C4-2B (cell line): ENCODE results near the gene CLNK.

Source experiments
- ZFX ChIP-seq: fragments of 450-650 bp; IDR thresholded peaks from 2 replicates; pipeline ENCODE4 v1.6.1; 2017
- TF ChIP-seq, protein P1 (sequence below): fragments of 450-650 bp; conservative IDR thresholded peaks from 2 replicates; pipeline ENCODE4 v1.5.1; 2017; ENCODE audit warnings: mild to moderate bottlenecking

DNA sequence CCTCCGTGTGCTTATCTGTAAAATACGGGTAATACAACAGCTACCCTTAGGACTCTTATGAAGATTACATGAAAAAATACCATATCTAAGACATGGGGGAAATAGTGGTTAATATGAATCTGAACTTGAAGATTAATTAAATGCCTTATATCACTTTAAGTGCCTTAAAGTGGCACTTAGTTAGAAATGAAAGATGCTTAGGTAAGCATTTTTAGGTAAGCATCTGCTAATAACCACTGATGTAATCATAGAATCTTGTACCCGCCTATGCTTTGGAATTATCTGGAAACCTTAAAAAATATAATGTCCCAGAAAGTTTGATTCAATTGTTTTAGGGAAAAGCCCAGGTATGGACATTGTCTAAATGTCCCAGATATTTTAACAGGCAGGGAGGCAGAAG, 12.2 kb downstream of the CLNK start:
- TF ChIP-seq, protein P1, sequence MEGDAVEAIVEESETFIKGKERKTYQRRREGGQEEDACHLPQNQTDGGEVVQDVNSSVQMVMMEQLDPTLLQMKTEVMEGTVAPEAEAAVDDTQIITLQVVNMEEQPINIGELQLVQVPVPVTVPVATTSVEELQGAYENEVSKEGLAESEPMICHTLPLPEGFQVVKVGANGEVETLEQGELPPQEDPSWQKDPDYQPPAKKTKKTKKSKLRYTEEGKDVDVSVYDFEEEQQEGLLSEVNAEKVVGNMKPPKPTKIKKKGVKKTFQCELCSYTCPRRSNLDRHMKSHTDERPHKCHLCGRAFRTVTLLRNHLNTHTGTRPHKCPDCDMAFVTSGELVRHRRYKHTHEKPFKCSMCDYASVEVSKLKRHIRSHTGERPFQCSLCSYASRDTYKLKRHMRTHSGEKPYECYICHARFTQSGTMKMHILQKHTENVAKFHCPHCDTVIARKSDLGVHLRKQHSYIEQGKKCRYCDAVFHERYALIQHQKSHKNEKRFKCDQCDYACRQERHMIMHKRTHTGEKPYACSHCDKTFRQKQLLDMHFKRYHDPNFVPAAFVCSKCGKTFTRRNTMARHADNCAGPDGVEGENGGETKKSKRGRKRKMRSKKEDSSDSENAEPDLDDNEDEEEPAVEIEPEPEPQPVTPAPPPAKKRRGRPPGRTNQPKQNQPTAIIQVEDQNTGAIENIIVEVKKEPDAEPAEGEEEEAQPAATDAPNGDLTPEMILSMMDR, result no peak
- TF ChIP-seq ZFX, result no peak
